Common myeloid progenitor, CD34-positive (primary cell): ENCODE measurements around the gene PHKA2.

Experiments
- CTCF ChIA-PET: fragments of 350-600 bp; sonication (Branson Sonifier 250); formaldehyde crosslinking; loops from one replicate; lab custom pipeline; 2021; ENCODE audit warnings: antibody characterized with exemption; lab: Charles Lee
- POLR2A ChIA-PET: fragments of 350-600 bp; sonication (Branson Sonifier 250); formaldehyde crosslinking; loops from one replicate; lab custom pipeline; 2021; ENCODE audit warnings: antibody characterized with exemption; lab: Charles Lee
- DNase-seq, 3 donors: peaks; one replicate each; pipeline versions ENCODE4 v3.0.0 to v3.0.0-alpha.2; 2013
- H3K27ac ChIP-seq, 2 experiments: 1 replicate in 1 of 2; 2 replicates in 1 of 2; pipeline ENCODE4 v1.7.0; 2013; ENCODE audit warnings: inconsistent platforms in 2 of 2, low read length in 2 of 2, mild to moderate bottlenecking in 2 of 2, low read depth in 1 of 2, moderate library complexity in 1 of 2; ENCODE audit not compliant: severe bottlenecking in 2 of 2, insufficient read depth in 1 of 2, poor library complexity in 1 of 2
- H3K27me3 ChIP-seq, 5 experiments: replicated peaks in 2 of 5; 1 replicate in 3 of 5; 2 replicates in 2 of 5; pipeline versions ENCODE4 v1.6.1 to v1.7.0; 2013; ENCODE audit warnings: low read length in 4 of 5, mild to moderate bottlenecking in 2 of 5, moderate library complexity in 2 of 5, inconsistent platforms in 1 of 5; ENCODE audit not compliant: insufficient read depth in 5 of 5, control insufficient read depth in 4 of 5
- H3K36me3 ChIP-seq, 4 experiments: 1 replicate in 2 of 4; 2 replicates in 2 of 4; pipeline versions ENCODE4 v1.6.1 to v1.7.0; 2013; ENCODE audit warnings: low read length in 3 of 4, control low read depth in 1 of 4, mild to moderate bottlenecking in 1 of 4; ENCODE audit not compliant: control insufficient read depth in 4 of 4, insufficient read depth in 4 of 4
- H3K4me1 ChIP-seq, 4 experiments: 1 replicate in 3 of 4; 2 replicates in 1 of 4; pipeline versions ENCODE4 v1.6.1 to v1.7.1; 2013; ENCODE audit warnings: low read length in 3 of 4, mild to moderate bottlenecking in 3 of 4, control low read depth in 1 of 4, inconsistent platforms in 1 of 4, moderate library complexity in 1 of 4; ENCODE audit not compliant: control insufficient read depth in 4 of 4, insufficient read depth in 4 of 4; ENCODE audit errors: control extremely low read depth in 1 of 4
- H3K4me3 ChIP-seq, 7 experiments: 1 replicate in 4 of 7; 2 replicates in 3 of 7; pipeline versions ENCODE4 v1.5.1 to v1.7.0; 2013; ENCODE audit warnings: mild to moderate bottlenecking in 7 of 7, low read length in 6 of 7, moderate library complexity in 6 of 7, inconsistent platforms in 2 of 7, low read depth in 2 of 7, control low read depth in 1 of 7; ENCODE audit not compliant: insufficient read depth in 4 of 7, control insufficient read depth in 1 of 7; ENCODE audit errors: extremely low read depth in 1 of 7
- H3K9me3 ChIP-seq, 5 experiments: 1 replicate in 4 of 5; 2 replicates in 1 of 5; pipeline versions ENCODE4 v1.6.1 to v1.7.1; 2013; ENCODE audit warnings: low read length in 4 of 5, mild to moderate bottlenecking in 2 of 5, inconsistent platforms in 1 of 5, low read depth in 1 of 5, moderate library complexity in 1 of 5; ENCODE audit not compliant: control insufficient read depth in 4 of 5, insufficient read depth in 2 of 5; ENCODE audit errors: control extremely low read depth in 1 of 5
- WGBS: methylation state at CpG from one replicate; pipeline ENCODE4 v1.1.5; 2013; ENCODE audit not compliant: insufficient coverage; 5-methylcytosine and 5-hydroxymethylcytosine counted together

The PHKA2 gene

GRCh38 chrX:18937173-18937572 is 46.7 kb downstream of the PHKA2 start:
- ChIA-PET CTCF (interaction anchor here (1.2 to 4.7 kb wide), 2 partner anchors 15 to 396 kb away, joined by 3 to 16 read pairs; no protein-coding TSS in a partner anchor), POLR2A (no interaction called here)
- WGBS = 83% methylated on average over 4 of the region's 5 CpGs
- no peak overlapping the region for H3K27ac ChIP-seq
- H3K36me3 ChIP-seq = peaks cover 2 to 42% (median 15%) of the 10 kb centered on the region in 4 experiments
- H3K9me3 ChIP-seq = no peaks in the 10 kb centered on the region
- no peak overlapping the region for H3K4me3 ChIP-seq
- H3K27me3 ChIP-seq = no peaks in the 10 kb centered on the region
- H3K4me1 ChIP-seq = peaks cover 0 to 3% (median 0%) of the 10 kb centered on the region in 4 experiments
- no peak for DNase-seq

DNA sequence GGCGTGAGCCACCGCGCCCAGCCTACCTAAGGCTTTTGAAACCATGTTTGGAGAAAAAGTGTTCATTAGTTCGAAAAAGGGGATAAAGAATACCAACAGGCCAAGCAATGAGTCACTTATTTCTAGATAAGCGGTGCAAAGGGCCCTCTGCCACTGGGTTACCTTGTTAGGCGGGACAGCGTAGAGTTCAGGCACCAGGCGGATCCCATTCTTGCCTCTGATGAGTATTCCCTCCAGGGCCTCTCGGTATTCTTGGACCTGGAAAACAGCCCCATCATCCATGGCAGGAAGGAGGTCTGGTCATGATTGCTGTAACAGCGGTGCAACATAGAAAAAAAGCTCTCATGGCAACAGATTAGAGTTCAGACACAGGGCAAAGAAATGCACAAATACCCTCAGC is 48.0 kb downstream of the PHKA2 start:
- DNase-seq = no peak
- Histone ChIP-seq H3K9me3 (no peaks in the 10 kb centered on the region), H3K36me3 (peaks cover 1 to 41% (median 12%) of the 10 kb centered on the region in 4 experiments), H3K4me1 (peaks cover 0 to 3% (median 0%) of the 10 kb centered on the region in 4 experiments), H3K27me3 (peaks cover 0 to 4% (median 0%) of the 10 kb centered on the region in 5 experiments), H3K4me3 (no peak overlapping the region), H3K27ac (no peak overlapping the region)
- WGBS = 88% methylated on average over 8 of the region's 10 CpGs
- POLR2A ChIA-PET = no interaction called here
- CTCF ChIA-PET = interaction anchor here (0.8 to 4.7 kb wide), 2 partner anchors 397 to 400 kb away, joined by 3 to 16 read pairs; no protein-coding TSS in a partner anchor

- CTCF ChIA-PET = interaction anchor here (4.7 kb wide), 1 partner anchor 399 kb away, joined by 16 read pairs; no protein-coding TSS in a partner anchor
- Histone ChIP-seq H3K9me3 (no peaks in the 10 kb centered on the region), H3K27ac (no peak overlapping the region), H3K27me3 (peaks cover 0 to 4% (median 0%) of the 10 kb centered on the region in 5 experiments), H3K36me3 (peaks cover 2 to 44% (median 13%) of the 10 kb centered on the region in 4 experiments), H3K4me1 (peaks cover 0 to 3% (median 0%) of the 10 kb centered on the region in 4 experiments), H3K4me3 (no peak overlapping the region)
- DNase-seq = no peak
- WGBS = 61% methylated on average over 2 of the region's 3 CpGs
- POLR2A ChIA-PET = no interaction called here
Measured at GRCh38 chrX:18934708-18935107, 49.2 kb downstream of the PHKA2 start.

DNA sequence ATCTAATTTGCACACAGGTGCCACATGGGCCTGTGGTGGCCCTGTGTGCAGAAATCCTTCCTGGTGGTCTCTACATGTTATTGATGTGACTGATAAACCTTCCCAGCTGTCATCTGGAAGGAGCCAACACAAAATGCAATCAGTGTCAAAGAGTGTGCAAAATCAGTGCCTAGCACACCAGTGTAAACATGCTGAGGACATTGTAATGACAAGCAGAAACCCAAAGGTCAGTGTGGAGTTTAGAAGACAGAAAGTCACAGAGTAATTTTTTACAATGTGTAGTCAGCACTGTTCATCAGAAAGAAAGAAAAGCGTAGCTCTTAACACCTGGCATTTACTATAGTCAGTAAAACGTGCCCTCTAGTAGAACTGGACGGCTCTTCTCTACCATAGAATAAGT is 50.3 kb downstream of the PHKA2 start:
- no peak overlapping the region for H3K4me3 ChIP-seq
- H3K36me3 ChIP-seq = peaks cover under 1 to 44% (median 13%) of the 10 kb centered on the region in 4 experiments
- CTCF ChIA-PET = interaction anchor here (0.8 to 4.7 kb wide), 4 partner anchors 11 to 404 kb away, joined by 3 to 16 read pairs (median 3); no protein-coding TSS in a partner anchor
- POLR2A ChIA-PET = no interaction called here
- DNase-seq = no peak
- no peak overlapping the region for H3K27ac ChIP-seq
- H3K9me3 ChIP-seq = no peaks in the 10 kb centered on the region
- H3K27me3 ChIP-seq = peaks cover 0 to 4% (median 0%) of the 10 kb centered on the region in 5 experiments
- peaks cover 0 to 3% (median 0%) of the 10 kb centered on the region in 4 experiments for H3K4me1 ChIP-seq
- WGBS = 69% methylated on average over 3 of the region's 3 CpGs

GRCh38 chrX:18931972-18932371 is 51.9 kb downstream of the PHKA2 start:
- DNase-seq = peak; percentile 22 to 45 (median 43)
- H3K4me3 ChIP-seq = no peak overlapping the region
- WGBS = 73% methylated on average over 9 of the region's 9 CpGs

GRCh38 chrX:18929775-18930174 is 54.1 kb downstream of the PHKA2 start:
- Histone ChIP-seq H3K9me3 (no peaks in the 10 kb centered on the region), H3K4me1 (peaks cover 0 to 2% (median 0%) of the 10 kb centered on the region in 4 experiments), H3K4me3 (no peak overlapping the region), H3K27me3 (peaks cover 0 to 4% (median 0%) of the 10 kb centered on the region in 5 experiments), H3K36me3 (peaks cover 7 to 49% (median 18%) of the 10 kb centered on the region in 4 experiments), H3K27ac (no peak overlapping the region)
- POLR2A ChIA-PET = no interaction called here
- WGBS = 76% methylated on average over 3 of the region's 3 CpGs
- DNase-seq = no peak
- CTCF ChIA-PET = no interaction called here

More at GRCh38 chrX:18931972-18932371, 51.9 kb downstream of the PHKA2 start:
- Histone ChIP-seq H3K9me3 (no peaks in the 10 kb centered on the region), H3K4me1 (peaks cover 0 to 3% (median 0%) of the 10 kb centered on the region in 4 experiments), H3K27ac (no peak overlapping the region), H3K36me3 (peaks cover 2 to 49% (median 13%) of the 10 kb centered on the region in 4 experiments), H3K27me3 (peaks cover 0 to 4% (median 0%) of the 10 kb centered on the region in 5 experiments)
- POLR2A ChIA-PET = no interaction called here
- CTCF ChIA-PET = interaction anchor here (1.1 to 1.5 kb wide), 2 partner anchors 30 to 398 kb away, joined by 3 read pairs; no protein-coding TSS in a partner anchor

DNA sequence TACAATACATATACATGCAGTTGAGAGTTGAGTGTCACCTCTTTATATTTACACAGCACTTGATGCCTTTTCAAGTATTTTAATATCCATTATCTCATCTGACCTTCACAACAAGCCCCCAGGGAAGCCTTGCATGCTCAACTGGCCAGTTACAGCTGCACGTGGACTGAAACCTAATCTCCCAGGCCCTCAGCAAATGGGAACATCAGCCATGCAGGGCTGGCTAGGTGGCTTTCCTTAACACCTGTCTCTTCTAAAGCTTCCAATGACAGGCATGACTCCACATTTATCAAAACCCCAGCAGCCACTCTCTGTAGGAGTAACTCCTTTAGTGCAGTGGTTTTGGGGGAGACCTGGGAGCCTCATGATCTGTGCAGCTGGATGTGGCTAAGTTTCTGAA is 56.4 kb downstream of the PHKA2 start:
- H3K4me3 ChIP-seq = no peak overlapping the region
- ChIA-PET CTCF (no interaction called here), POLR2A (no interaction called here)
- H3K27me3 ChIP-seq = peaks cover 0 to 4% (median 0%) of the 10 kb centered on the region in 5 experiments
- no peaks in the 10 kb centered on the region for H3K4me1 ChIP-seq
- H3K9me3 ChIP-seq = no peaks in the 10 kb centered on the region
- 83% methylated on average over 1 of the region's 1 CpG for WGBS
- no peak overlapping the region for H3K27ac ChIP-seq
- no peak for DNase-seq
- peaks cover 7 to 52% (median 18%) of the 10 kb centered on the region in 4 experiments for H3K36me3 ChIP-seq
